Urinary bladder (tissue), 4 donors: ENCODE measurements around the gene KNG1. TPM values are rescaled to one million over a fixed set of nuclear protein-coding genes. Genes with fewer than 3 reads are reported as not detected.

Source experiments
- DNase-seq: peaks from one replicate; pipeline ENCODE4 v3.0.0-alpha.2; 2015; ENCODE audit errors: extremely low spot score
- H3K27ac ChIP-seq: one replicate; pipeline ENCODE4 v1.5.1; 2013; ENCODE audit warnings: low read depth, mild to moderate bottlenecking, moderate library complexity
- H3K36me3 ChIP-seq: one replicate; pipeline ENCODE4 v1.6.1; 2013; ENCODE audit warnings: mild to moderate bottlenecking, moderate library complexity; ENCODE audit not compliant: insufficient read depth
- H3K4me1 ChIP-seq: one replicate; pipeline ENCODE4 v1.6.1; 2013; ENCODE audit warnings: mild to moderate bottlenecking, moderate library complexity; ENCODE audit not compliant: insufficient read depth
- H3K4me3 ChIP-seq: one replicate; pipeline ENCODE4 v1.5.1; 2013; ENCODE audit warnings: low read depth, low read length
- WGBS: extraction: QIAGEN DNeasy Blood & Tissue Kit; methylation state at CpG from one replicate; pipeline ENCODE4 v1.1.7; 2013; 5-methylcytosine and 5-hydroxymethylcytosine counted together
- polyA plus RNA-seq: library from polyadenylated mRNA; stranded (reverse); fragments of 200-250 nt; gene quantifications from one replicate; pipeline ENCODE4 v1.2.3, GENCODE V29; 2013
- small RNA-seq: library from RNA; depleted of rRNA; stranded (forward); fragments of <200 nt; gene quantifications from one replicate; pipeline ENCODE3, GENCODE V24; 2014
- total RNA-seq: library from RNA; depleted of rRNA; stranded (reverse); fragments of >200 nt; gene quantifications from one replicate; pipeline ENCODE4 v1.2.3, GENCODE V29; 2014
- donor health status: healthy with polysubstance abuse.
- donor health status: healthy.

The KNG1 gene
- total and polyA plus RNA-seq, 2 donors = 0.37 TPM; not detected in 1

DNA sequence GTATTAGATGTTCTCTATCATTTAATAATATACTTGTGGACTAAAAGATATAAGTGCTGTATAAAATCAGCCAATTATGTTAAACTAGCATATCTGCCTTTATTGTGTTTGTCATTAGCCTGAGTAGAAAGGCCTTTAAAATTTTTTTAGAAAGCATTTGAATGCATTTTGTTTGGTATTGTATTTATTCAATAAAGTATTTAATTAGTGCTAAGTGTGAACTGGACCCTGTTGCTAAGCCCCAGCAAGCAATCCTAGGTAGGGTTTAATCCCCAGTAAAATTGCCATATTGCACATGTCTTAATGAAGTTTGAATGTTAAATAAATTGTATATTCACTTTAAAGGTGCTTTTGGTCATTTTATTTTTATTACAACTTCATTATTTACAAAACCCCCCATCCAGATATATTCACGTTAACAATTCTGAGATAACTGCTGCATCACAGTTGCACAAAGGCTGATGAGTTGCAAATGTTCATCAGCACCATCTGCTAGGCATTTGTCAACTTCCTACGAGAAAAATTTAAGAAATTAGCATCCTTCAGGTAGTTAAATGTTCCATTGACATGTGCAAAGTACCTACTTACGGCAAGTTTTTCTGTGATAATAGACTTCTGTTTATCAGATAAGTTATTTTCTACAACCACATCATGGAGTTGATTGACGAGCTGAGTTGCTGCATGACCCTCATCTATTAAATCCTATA lies 72.5 kb downstream of the KNG1 start:
- Histone ChIP-seq H3K4me3 (no peak overlapping the region), H3K27ac (no peak overlapping the region), H3K36me3 (peaks cover 17% of the 10 kb centered on the region), H3K4me1 (no peaks in the 10 kb centered on the region)
- no peak for DNase-seq
- 50% methylated on average over 4 of the region's 4 CpGs for WGBS

DNA sequence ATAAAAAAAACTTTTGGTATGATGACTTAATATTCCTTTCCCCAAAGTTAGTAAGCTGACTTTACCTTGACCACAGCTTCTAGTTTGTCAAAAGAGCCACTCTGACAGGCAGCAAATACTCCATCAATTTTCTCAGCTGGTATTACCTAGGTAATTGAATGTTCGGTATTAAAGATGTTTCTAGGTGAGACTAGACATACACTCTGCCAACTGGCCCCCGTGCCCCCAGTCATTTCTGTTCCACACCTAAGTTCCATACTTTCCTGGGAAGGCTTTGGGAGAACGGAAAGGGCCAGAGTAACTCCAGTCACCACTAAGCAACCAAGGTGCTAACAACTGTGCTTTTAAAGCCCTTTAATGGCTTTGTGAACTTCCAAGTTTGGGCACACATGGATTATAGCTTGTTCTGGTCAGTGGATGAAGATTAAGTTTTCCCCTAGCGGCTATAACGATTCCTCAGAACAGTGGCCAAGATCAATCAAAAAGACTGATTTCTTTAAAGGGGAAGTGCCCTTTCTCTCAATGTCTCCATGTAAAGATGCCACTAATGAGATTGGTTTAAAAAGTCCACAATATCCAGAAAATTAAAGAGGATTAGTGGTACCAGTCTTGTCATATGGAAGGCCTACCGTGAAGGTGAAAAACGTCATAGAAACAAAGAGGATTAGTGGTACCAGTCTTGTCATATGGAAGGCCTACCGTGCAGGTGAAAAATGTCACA lies 73.3 kb downstream of the KNG1 start:
- WGBS = 58% methylated on average over 8 of the region's 8 CpGs

More for the DNA sequence above, 73.3 kb downstream of the KNG1 start:
- peaks cover 17% of the 10 kb centered on the region for H3K36me3 ChIP-seq
- H3K4me1 ChIP-seq = no peaks in the 10 kb centered on the region
- DNase-seq = no peak
- no peak overlapping the region for H3K27ac ChIP-seq
- H3K4me3 ChIP-seq = no peak overlapping the region

Small RNA genes lying within 50 kb of the gene (small RNA-seq; reads per million reads assigned to genes)
- not detected for gene RF00092
- not detected for gene RNU6-1105P
- not detected for gene SNORA4
- not detected for gene SNORA63
- not detected for gene SNORA81
- gene SNORD2 = not detected

Other genes starting within 250 kb of the KNG1 start
- 2.7 TPM for gene CRYGS, start 173.0 kb upstream of the KNG1 start, total RNA-seq
- gene CRYGS, start 173.0 kb upstream of the KNG1 start, polyA plus RNA-seq = 1.3 TPM
- 20.6 TPM for gene TBCCD1, start 150.0 kb upstream of the KNG1 start, total RNA-seq
- gene TBCCD1, start 150.0 kb upstream of the KNG1 start, polyA plus RNA-seq = 7.3 TPM
- gene DNAJB11, start 146.6 kb upstream of the KNG1 start, total RNA-seq = 38.9 TPM
- 37.1 TPM for gene DNAJB11, start 146.6 kb upstream of the KNG1 start, polyA plus RNA-seq
- gene AHSG, start 104.3 kb upstream of the KNG1 start, total RNA-seq = 0.26 TPM
- gene AHSG, start 104.3 kb upstream of the KNG1 start, polyA plus RNA-seq = 0.71 TPM
- not detected for gene FETUB, start 77.0 kb upstream of the KNG1 start, total RNA-seq
- not detected for gene FETUB, start 77.0 kb upstream of the KNG1 start, polyA plus RNA-seq
- gene HRG, start 51.3 kb upstream of the KNG1 start, total RNA-seq = not detected
- 0.46 TPM for gene HRG, start 51.3 kb upstream of the KNG1 start, polyA plus RNA-seq
- 727 TPM for gene EIF4A2, start 66.2 kb downstream of the KNG1 start, total RNA-seq
- gene EIF4A2, start 66.2 kb downstream of the KNG1 start, polyA plus RNA-seq = 528 TPM
- 27.1 TPM for gene RFC4, start 89.1 kb downstream of the KNG1 start, total RNA-seq
- gene RFC4, start 89.1 kb downstream of the KNG1 start, polyA plus RNA-seq = 16.7 TPM
- gene ADIPOQ, start 125.4 kb downstream of the KNG1 start, total RNA-seq = 1.4 TPM
- 18.7 TPM for gene ADIPOQ, start 125.4 kb downstream of the KNG1 start, polyA plus RNA-seq
- gene ST6GAL1, start 213.2 kb downstream of the KNG1 start, total RNA-seq = 27.1 TPM
- 19.9 TPM for gene ST6GAL1, start 213.2 kb downstream of the KNG1 start, polyA plus RNA-seq